ENCODE measurements around the gene WWOX. TPM values are rescaled to one million over a fixed set of nuclear protein-coding genes. Genes with fewer than 3 reads are reported as not detected.

WWOX gene
- total RNA-seq, 1 donor from 2014 or later, result 8.9 TPM

DNA sequence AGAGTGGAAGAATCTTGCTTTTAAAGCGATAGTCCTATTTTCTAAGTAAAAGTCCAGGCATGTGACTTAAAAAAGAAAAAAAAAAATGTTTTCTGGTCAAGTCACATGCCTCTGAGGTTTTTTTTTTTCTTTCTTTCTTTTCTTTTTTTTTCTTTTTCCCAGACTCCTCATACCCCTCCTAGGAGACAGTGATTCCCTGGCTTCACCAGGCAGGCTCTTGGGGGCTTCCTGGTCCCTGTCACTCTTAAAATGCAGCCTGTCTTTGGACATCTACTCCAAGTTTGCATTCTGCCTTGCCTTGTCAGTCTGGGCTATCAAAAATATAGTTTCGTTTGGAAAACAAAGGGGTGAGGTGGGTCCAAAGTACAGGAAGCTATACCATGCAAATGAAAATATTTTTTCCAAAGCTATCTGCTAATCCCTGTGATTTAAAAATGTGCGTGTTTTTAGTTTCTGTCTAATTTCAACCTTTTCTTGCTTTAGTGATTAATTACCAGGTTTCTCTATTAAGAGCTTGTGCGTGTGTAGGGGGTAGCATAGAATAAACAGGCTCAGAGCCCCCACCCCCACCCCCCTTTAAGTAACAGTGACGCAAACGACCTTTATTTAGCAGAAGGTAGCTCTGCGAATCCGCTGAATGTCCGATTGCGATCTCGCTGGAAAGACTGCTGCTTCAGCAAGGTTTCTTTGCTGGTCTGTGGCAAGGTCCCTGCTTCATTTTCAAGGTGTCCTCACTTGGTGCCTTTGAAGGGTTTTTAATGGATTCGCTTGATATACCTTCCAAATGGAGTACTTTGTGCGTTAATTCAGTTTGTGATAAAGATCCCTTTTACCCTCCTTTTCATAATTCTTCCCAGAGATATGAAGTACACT lies 510.2 kb downstream of the WWOX start:
- intact Hi-C loops (cut with micrococcal nuclease), result no loop called here
- Histone ChIP-seq H3K27ac (replicated peaks) (peak overlapping the region; percentile 48), H3K9me3 (replicated peaks) (no peaks in the 10 kb centered on the region), H3K36me3 (no peaks in the 10 kb centered on the region), H3K4me1 (peaks cover 36% of the 10 kb centered on the region), H3K4me3 (peak overlapping the region; percentile 49), H3K27me3 (ENCODE audit: low read depth) (no peaks in the 10 kb centered on the region)
- no peak for DNase-seq
- TF ChIP-seq, protein P1, sequence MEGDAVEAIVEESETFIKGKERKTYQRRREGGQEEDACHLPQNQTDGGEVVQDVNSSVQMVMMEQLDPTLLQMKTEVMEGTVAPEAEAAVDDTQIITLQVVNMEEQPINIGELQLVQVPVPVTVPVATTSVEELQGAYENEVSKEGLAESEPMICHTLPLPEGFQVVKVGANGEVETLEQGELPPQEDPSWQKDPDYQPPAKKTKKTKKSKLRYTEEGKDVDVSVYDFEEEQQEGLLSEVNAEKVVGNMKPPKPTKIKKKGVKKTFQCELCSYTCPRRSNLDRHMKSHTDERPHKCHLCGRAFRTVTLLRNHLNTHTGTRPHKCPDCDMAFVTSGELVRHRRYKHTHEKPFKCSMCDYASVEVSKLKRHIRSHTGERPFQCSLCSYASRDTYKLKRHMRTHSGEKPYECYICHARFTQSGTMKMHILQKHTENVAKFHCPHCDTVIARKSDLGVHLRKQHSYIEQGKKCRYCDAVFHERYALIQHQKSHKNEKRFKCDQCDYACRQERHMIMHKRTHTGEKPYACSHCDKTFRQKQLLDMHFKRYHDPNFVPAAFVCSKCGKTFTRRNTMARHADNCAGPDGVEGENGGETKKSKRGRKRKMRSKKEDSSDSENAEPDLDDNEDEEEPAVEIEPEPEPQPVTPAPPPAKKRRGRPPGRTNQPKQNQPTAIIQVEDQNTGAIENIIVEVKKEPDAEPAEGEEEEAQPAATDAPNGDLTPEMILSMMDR (IDR thresholded peaks at IDR 0.05; ENCODE audit: borderline replicate concordance), result no peak

- H3K4me3 ChIP-seq, result no peak overlapping the region
- H3K27ac ChIP-seq (replicated peaks), result no peak overlapping the region
- TF ChIP-seq, protein P1 (IDR thresholded peaks at IDR 0.05; ENCODE audit: borderline replicate concordance), result no peak
- intact Hi-C loops (cut with micrococcal nuclease), result no loop called here
- no peaks in the 10 kb centered on the region for H3K27me3 ChIP-seq (ENCODE audit: low read depth)
- no peaks in the 10 kb centered on the region for H3K9me3 ChIP-seq (replicated peaks)
- no peak for DNase-seq
- peaks cover 25% of the 10 kb centered on the region for H3K4me1 ChIP-seq
- H3K36me3 ChIP-seq, result no peaks in the 10 kb centered on the region
Observed at GRCh38 chr16:78611318-78611717, 511.9 kb downstream of the WWOX start.

DNA sequence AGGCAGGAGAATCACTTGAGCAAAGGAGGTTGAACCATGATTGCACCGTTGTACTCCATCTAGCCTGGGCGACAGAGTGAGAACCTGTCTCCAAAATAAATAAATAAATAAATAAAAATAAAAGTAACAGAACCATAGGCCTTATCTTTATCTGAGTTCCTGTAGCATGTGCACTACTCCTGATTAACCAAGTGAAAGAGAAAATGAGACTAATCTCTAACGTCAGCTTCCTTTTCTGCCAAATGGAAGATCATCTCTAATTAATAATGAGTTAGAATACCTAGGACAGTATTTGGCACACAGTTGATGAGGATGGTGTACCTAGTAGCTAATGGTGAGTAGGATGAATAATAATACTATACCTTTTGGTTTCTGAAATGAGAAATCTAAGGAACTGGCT lies 520.4 kb downstream of the WWOX start:
- H3K27me3 ChIP-seq (ENCODE audit: low read depth), result no peaks in the 10 kb centered on the region
- H3K4me1 ChIP-seq, result no peaks in the 10 kb centered on the region
- no peak overlapping the region for H3K27ac ChIP-seq (replicated peaks)
- no peaks in the 10 kb centered on the region for H3K36me3 ChIP-seq
- TF ChIP-seq, protein P1 (IDR thresholded peaks at IDR 0.05; ENCODE audit: borderline replicate concordance), result no peak
- intact Hi-C loops (cut with micrococcal nuclease), result no loop called here
- DNase-seq, result no peak
- peaks cover 8% of the 10 kb centered on the region for H3K9me3 ChIP-seq (replicated peaks)
- no peak overlapping the region for H3K4me3 ChIP-seq

GRCh38 chr16:78620291-78620690 lies 520.8 kb downstream of the WWOX start:
- no peak overlapping the region for H3K27ac ChIP-seq (replicated peaks)
- no peaks in the 10 kb centered on the region for H3K36me3 ChIP-seq
- H3K27me3 ChIP-seq (ENCODE audit: low read depth), result no peaks in the 10 kb centered on the region
- H3K9me3 ChIP-seq (replicated peaks), result peaks cover 8% of the 10 kb centered on the region
- no peak for DNase-seq
- intact Hi-C loops (cut with micrococcal nuclease), result no loop called here
- H3K4me1 ChIP-seq, result no peaks in the 10 kb centered on the region
- H3K4me3 ChIP-seq, result no peak overlapping the region
- TF ChIP-seq, protein P1 (IDR thresholded peaks at IDR 0.05; ENCODE audit: borderline replicate concordance), result no peak

DNA sequence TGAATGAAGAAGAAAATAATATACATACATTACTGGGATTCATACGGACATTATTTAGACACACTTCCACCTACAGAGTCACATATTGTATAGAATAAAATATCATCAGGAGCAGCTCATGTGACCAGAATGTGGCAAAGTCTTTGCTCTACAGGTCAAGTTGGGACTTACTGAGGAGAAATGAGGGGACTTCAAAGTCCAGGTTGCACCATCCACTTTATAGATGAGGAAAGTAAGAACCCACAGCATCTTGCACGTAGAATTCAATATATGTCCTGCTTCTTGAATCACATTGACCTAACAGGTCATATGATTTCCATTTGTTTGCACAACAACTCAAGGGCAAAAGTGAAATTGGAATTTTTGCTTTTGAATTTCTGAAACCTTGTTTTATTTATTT lies 524.3 kb downstream of the WWOX start:
- Histone ChIP-seq H3K27me3 (ENCODE audit: low read depth) (no peaks in the 10 kb centered on the region), H3K4me3 (no peak overlapping the region), H3K27ac (replicated peaks) (no peak overlapping the region), H3K9me3 (replicated peaks) (peaks cover 8% of the 10 kb centered on the region), H3K36me3 (no peaks in the 10 kb centered on the region), H3K4me1 (no peaks in the 10 kb centered on the region)
- TF ChIP-seq, protein P1 (IDR thresholded peaks at IDR 0.05; ENCODE audit: borderline replicate concordance), result no peak
- intact Hi-C loops (cut with micrococcal nuclease), result no loop called here
- DNase-seq, result no peak

Measured in left ventricle myocardium inferior (tissue), 1 donor.